Heart left ventricle (tissue), 16 donors: ENCODE results near the gene FGD4. TPM values are rescaled to one million over a fixed set of nuclear protein-coding genes. Genes with fewer than 3 reads are reported as not detected.
"Not testable (repeated sequence)": the region's sequence is repeated elsewhere in the genome, so short reads cannot be mapped to it uniquely, and the experiment has no call there.

ENCODE experiments used
- ATAC-seq, 4 donors: fragments of 200-7000 bp; cut with Tn5 transposase; one replicate each; pipeline ENCODE4 v1.9.1; 2020 to 2022; ENCODE audit warnings: moderate library complexity in 4 of 4, mild to moderate bottlenecking in 3 of 4, moderate number of reproducible peaks in 1 of 4
- DNase-seq, 5 donors: peaks; one replicate each; pipeline ENCODE4 v3.0.0-alpha.2; 2020
- H3K27ac ChIP-seq, 12 donors: fragments of 200-600 bp; sonication (generic) in 4 of 12; one replicate each; pipeline versions ENCODE4 v1.5.0 to v1.8.0; 2016 to 2022; ENCODE audit warnings: mild to moderate bottlenecking in 2 of 12
- H3K27me3 ChIP-seq, 9 donors: fragments of 200-600 bp; sonication (generic) in 2 of 9; one replicate each; pipeline versions ENCODE4 v1.5.1 to v1.8.0; 2016 to 2022; ENCODE audit warnings: mild to moderate bottlenecking in 3 of 9
- H3K36me3 ChIP-seq, 9 donors: fragments of 200-600 bp; sonication (generic) in 2 of 9; one replicate each; pipeline versions ENCODE4 v1.5.0 to v1.8.0; 2018 to 2022; ENCODE audit warnings: mild to moderate bottlenecking in 2 of 9
- H3K4me1 ChIP-seq, 12 donors: fragments of 200-600 bp; sonication (generic) in 4 of 12; one replicate each; pipeline versions ENCODE4 v1.5.0 to v1.8.0; 2016 to 2022; ENCODE audit warnings: mild to moderate bottlenecking in 3 of 12
- H3K4me3 ChIP-seq, 12 donors: fragments of 200-600 bp; sonication (generic) in 4 of 12; one replicate each; pipeline versions ENCODE4 v1.5.0 to v1.8.0; 2017 to 2022; ENCODE audit warnings: mild to moderate bottlenecking in 9 of 12, moderate library complexity in 4 of 12
- H3K9me3 ChIP-seq, 12 donors: fragments of 200-600 bp; sonication (generic) in 4 of 12; one replicate each; pipeline versions ENCODE4 v1.5.0 to v1.8.0; 2016 to 2022; ENCODE audit warnings: mild to moderate bottlenecking in 1 of 12
- CTCF ChIP-seq, 12 donors: fragments of 200-600 bp; sonication (generic) in 4 of 12; IDR thresholded peaks; one replicate each; pipeline versions ENCODE4 v1.5.0 to v1.8.0; 2018 to 2022; ENCODE audit warnings: antibody characterized with exemption in 12 of 12, mild to moderate bottlenecking in 5 of 12
- POLR2A ChIP-seq, 2 donors: fragments of 450-650 bp; IDR thresholded peaks; one replicate each; pipeline ENCODE4 v1.6.1; 2017; ENCODE audit warnings: antibody characterized with exemption in 2 of 2, mild to moderate bottlenecking in 2 of 2, moderate library complexity in 2 of 2
- WGBS, 4 donors: extraction: QIAGEN DNeasy Blood & Tissue Kit in 2 of 4; methylation state at CpG; one replicate each; pipeline versions ENCODE4 v1.1.5 to v1.1.7; 2013 to 2018; 5-methylcytosine and 5-hydroxymethylcytosine counted together
- intact Hi-C, 10 donors: fragments of 100-400 bp; cut with DNase I; formaldehyde crosslinking; loops; one replicate each; pipeline versions ENCODE4 v1.11.1 to v1.14.2; 2022
- polyA plus RNA-seq, 2 donors: library from polyadenylated mRNA; stranded (reverse); fragments of 200-250 nt; gene quantifications; one replicate each; pipeline ENCODE4 v1.2.3, GENCODE V29; 2013
- total RNA-seq, 9 donors: library from RNA; depleted of rRNA in 2 of 9; stranded (reverse); fragments of >200 nt in 2 of 9; fragmentation: NEBNext Ultra II Directional in 3 of 9; extraction: Animal tissue kit (Norgen Biotek cat#: 25700) in 3 of 9; gene quantifications; one replicate each; pipeline versions ENCODE4 v1.1.0 to v1.2.4, GENCODE V29; 2016 to 2023
- donor health status: ischemic (EF 13 %, LVEDD 7.1; RV severe dilation, severe dysfunction).
- donor health status: healthy with polysubstance abuse.
- donor health status: DM: no; HTN: yes; CAD: no.
- donor health status: DM: no; HTN: no; CAD: no.
- donor health status: ischemic (EF 25% LVEDD 6.9; RV normal size, moderate dysfunction).
- donor health status: ischemic (EF 25% LVEDD 5.7; RV mildly dilated, moderate dysfunction).
- donor health status: healthy.
- donor health status: DM: yes; HTN: yes; CAD: no.
- donor health status: ischemic (EF 35%, LVEDD 5.7; RV mildly dilated, moderate dysfunction).
- donor health status: nonischemic (EF 11% LVEDD 7.7; RV severe dilation, severe dysfunction).
- donor health status: DM: yes; HTN: yes; CAD: no.
- donor health status: PGD.
- donor health status: ischemic (EF 29% LVEDD 5.4; RV normal size, mild dysfunction).
- donor health status: nonischemic (EF 23%, LVEDD 6.1; RV moderate dilation, normal function).

FGD4 gene
- total and polyA plus RNA-seq, 11 donors = 4.5 to 36.8 (median 28.2) TPM

GRCh38 chr12:32505067-32505945, 105.9 kb downstream of the FGD4 start:
- H3K36me3 ChIP-seq = no peaks in the 10 kb centered on the region

GRCh38 chr12:32507096-32507941, 108.0 kb downstream of the FGD4 start:
- not testable (repeated sequence) for ATAC-seq, H3K4me3 ChIP-seq, H3K9me3 ChIP-seq, H3K27me3 ChIP-seq, DNase-seq, H3K36me3 ChIP-seq
- Histone ChIP-seq H3K27ac (peak overlapping the region in 3 of 12 donors; percentile 13 to 72 (median 20)), H3K4me1 (peaks cover 6 to 76% (median 57%) of the 10 kb centered on the region in 12 donors)
- 84 to 95% (median 89%) methylated on average over 6 of the region's 8 CpGs for whole genome bisulfite sequencing, 4 donors
- intact Hi-C loops = loop anchor here in 1 of 10 donors (5.0 kb wide), 1 partner anchor 40 kb away; no protein-coding TSS in a partner anchor

More at GRCh38 chr12:32505067-32505945, 105.9 kb downstream of the FGD4 start:
- no peaks in the 10 kb centered on the region for H3K27me3 ChIP-seq
- H3K9me3 ChIP-seq = no peaks in the 10 kb centered on the region
- DNase-seq = no peak
- peaks cover 7 to 84% (median 64%) of the 10 kb centered on the region in 12 donors for H3K4me1 ChIP-seq
- H3K27ac ChIP-seq = peak overlapping the region in 8 of 12 donors; percentile 10 to 84 (median 59)
- intact Hi-C loops = loop anchor here in 1 of 10 donors (5.0 kb wide), 1 partner anchor 42 kb away; no protein-coding TSS in a partner anchor
- ATAC-seq = no peak
- 44 to 61% (median 48%) methylated on average over 12 of the region's 12 CpGs for WGBS, 4 donors
- H3K4me3 ChIP-seq = peak overlapping the region in 8 of 12 donors; percentile 0 to 60 (median 21)
- TF ChIP-seq CTCF (IDR thresholded peaks at IDR 0.05) (no peak), POLR2A (IDR thresholded peaks at IDR 0.05) (no peak)

GRCh38 chr12:32507942-32508320, 108.6 kb downstream of the FGD4 start:
- H3K4me3 ChIP-seq = no peak overlapping the region
- WGBS, 4 donors = 8 to 28% (median 15%) methylated on average over 3 of the region's 3 CpGs
- peak overlapping the region in 4 of 12 donors; percentile 3 to 72 (median 16) for H3K27ac ChIP-seq
- no peaks in the 10 kb centered on the region for H3K36me3 ChIP-seq
- TF ChIP-seq CTCF (IDR thresholded peaks at IDR 0.05) = no peak
- TF ChIP-seq POLR2A (IDR thresholded peaks at IDR 0.05) = no peak
- intact Hi-C loops = loop anchor here in 1 of 10 donors (5.0 kb wide), 1 partner anchor 39 kb away; no protein-coding TSS in a partner anchor
- H3K27me3 ChIP-seq = no peaks in the 10 kb centered on the region
- DNase-seq (no peak), ATAC-seq (peak in 2 of 4 donors; percentile 6 to 32)
- H3K4me1 ChIP-seq = peaks cover 4 to 75% (median 54%) of the 10 kb centered on the region in 12 donors
- no peaks in the 10 kb centered on the region for H3K9me3 ChIP-seq

GRCh38 chr12:32508626-32509025, 109.3 kb downstream of the FGD4 start:
- DNase-seq (no peak), ATAC-seq (no peak)
- Histone ChIP-seq H3K27ac (peak overlapping the region in 3 of 12 donors; percentile 2 to 72 (median 3)), H3K4me1 (peaks cover 0 to 78% (median 48%) of the 10 kb centered on the region in 12 donors), H3K36me3 (no peaks in the 10 kb centered on the region), H3K9me3 (no peaks in the 10 kb centered on the region), H3K27me3 (no peaks in the 10 kb centered on the region), H3K4me3 (no peak overlapping the region)
- TF ChIP-seq POLR2A (IDR thresholded peaks at IDR 0.05) (no peak), CTCF (IDR thresholded peaks at IDR 0.05) (no peak)
- intact Hi-C loops = loop anchor here in 1 of 10 donors (5.0 kb wide), 1 partner anchor 39 kb away; no protein-coding TSS in a partner anchor
- WGBS, 4 donors = 65 to 74% (median 70%) methylated on average over 3 of the region's 3 CpGs
